H9 (cell line): Measurements from ENCODE around the gene RGS14. TPM values are rescaled to one million over a fixed set of nuclear protein-coding genes. Genes with fewer than 3 reads are reported as not detected.
A peak's percentile ranks its signal among the peaks of the same experiment; 100 is the strongest.

Experiments
- DNase-seq: peaks from one replicate; pipeline ENCODE4 v3.0.0-alpha.2; 2017
- H2AFZ ChIP-seq: one replicate; pipeline ENCODE4 v1.6.1; 2013; ENCODE audit warnings: mild to moderate bottlenecking, low read length, control low read depth, moderate library complexity
- H2AK5ac ChIP-seq: 2 replicates; pipeline ENCODE4 v1.6.1; 2013; ENCODE audit warnings: low read length, control low read depth, mixed read lengths; ENCODE audit not compliant: insufficient read length
- H2BK120ac ChIP-seq: one replicate; pipeline ENCODE4 v1.6.1; 2013; ENCODE audit warnings: low read depth, mild to moderate bottlenecking, low read length, control low read depth, inconsistent platforms; ENCODE audit not compliant: poor library complexity, severe bottlenecking
- H2BK12ac ChIP-seq: 2 replicates; pipeline ENCODE4 v1.6.1; 2013; ENCODE audit warnings: low read length, control low read depth, mixed read lengths, low read depth; ENCODE audit not compliant: insufficient read length
- H2BK15ac ChIP-seq: 2 replicates; pipeline ENCODE4 v1.6.1; 2013; ENCODE audit warnings: low read depth, low read length, control low read depth
- H2BK20ac ChIP-seq: one replicate; pipeline ENCODE4 v1.6.1; 2013; ENCODE audit warnings: low read depth, mild to moderate bottlenecking, low read length, control low read depth, inconsistent platforms; ENCODE audit not compliant: poor library complexity, severe bottlenecking
- H2BK5ac ChIP-seq: 2 replicates; pipeline ENCODE4 v1.6.1; 2013; ENCODE audit warnings: low read length, control low read depth, mixed read lengths; ENCODE audit not compliant: insufficient read length
- H3K14ac ChIP-seq: 2 replicates; pipeline ENCODE4 v1.6.1; 2013; ENCODE audit warnings: low read length, control low read depth; ENCODE audit not compliant: insufficient read depth
- H3K18ac ChIP-seq: 2 replicates; pipeline ENCODE4 v1.6.1; 2013; ENCODE audit warnings: low read depth, mild to moderate bottlenecking, mixed read lengths, low read length, control low read depth; ENCODE audit not compliant: insufficient read length
- H3K23ac ChIP-seq: 2 replicates; pipeline ENCODE4 v1.6.1; 2013; ENCODE audit warnings: low read length, control low read depth, mixed read lengths, low read depth; ENCODE audit not compliant: insufficient read length
- H3K23me2 ChIP-seq: 2 replicates; pipeline ENCODE4 v1.6.1; 2013; ENCODE audit warnings: low read depth, mild to moderate bottlenecking, mixed read lengths, low read length, control low read depth; ENCODE audit not compliant: insufficient read length, poor library complexity, severe bottlenecking
- H3K27ac ChIP-seq: 2 replicates; pipeline ENCODE4 v1.5.1; 2013; ENCODE audit warnings: low read length, control low read depth, mixed read lengths, low read depth; ENCODE audit not compliant: insufficient read length
- H3K27me3 ChIP-seq: 2 replicates; pipeline ENCODE4 v1.6.1; 2013; ENCODE audit warnings: low read length, control low read depth, inconsistent platforms; ENCODE audit not compliant: insufficient read depth
- H3K4ac ChIP-seq: 2 replicates; pipeline ENCODE4 v1.6.1; 2013; ENCODE audit warnings: low read depth, mild to moderate bottlenecking, control low read depth, inconsistent platforms, low read length, moderate library complexity
- H3K4me1 ChIP-seq: 2 replicates; pipeline ENCODE4 v1.6.1; 2013; ENCODE audit warnings: low read length, control low read depth, inconsistent platforms; ENCODE audit not compliant: insufficient read depth
- H3K4me2 ChIP-seq: 2 replicates; pipeline ENCODE4 v1.6.1; 2013; ENCODE audit warnings: low read length, control low read depth, mixed read lengths; ENCODE audit not compliant: insufficient read length, insufficient read depth
- H3K56ac ChIP-seq: 2 replicates; pipeline ENCODE4 v1.6.1; 2013; ENCODE audit warnings: low read depth, mild to moderate bottlenecking, mixed read lengths, low read length, control low read depth; ENCODE audit not compliant: insufficient read length
- H3K79me1 ChIP-seq: 2 replicates; pipeline ENCODE4 v1.6.1; 2013; ENCODE audit warnings: low read depth, mild to moderate bottlenecking, moderate library complexity, low read length, control low read depth, inconsistent platforms; ENCODE audit not compliant: insufficient read depth, poor library complexity, severe bottlenecking
- H3K79me2 ChIP-seq: 2 replicates; pipeline ENCODE4 v1.6.1; 2013; ENCODE audit warnings: low read length, control low read depth, inconsistent platforms; ENCODE audit not compliant: insufficient read depth
- H3K9ac ChIP-seq: 2 replicates; pipeline ENCODE4 v1.6.1; 2013; ENCODE audit warnings: low read length, control low read depth, mixed read lengths; ENCODE audit not compliant: insufficient read length; ENCODE audit errors: extremely low read depth
- H3K9me3 ChIP-seq: one replicate; pipeline ENCODE4 v1.6.1; 2013; ENCODE audit warnings: low read depth, low read length, inconsistent platforms; ENCODE audit not compliant: control insufficient read depth
- H3T11ph ChIP-seq: one replicate; pipeline ENCODE4 v1.6.1; 2013; ENCODE audit warnings: mild to moderate bottlenecking, low read length, control low read depth, inconsistent platforms
- H4K20me1 ChIP-seq: one replicate; pipeline ENCODE4 v1.6.1; 2013; ENCODE audit not compliant: control insufficient read depth, insufficient read length, insufficient read depth
- H4K5ac ChIP-seq: 2 replicates; pipeline ENCODE4 v1.6.1; 2013; ENCODE audit warnings: low read depth, mild to moderate bottlenecking, mixed read lengths, low read length, control low read depth; ENCODE audit not compliant: insufficient read length
- H4K8ac ChIP-seq: replicated peaks from 2 replicates; pipeline ENCODE4 v1.6.1; 2013; ENCODE audit warnings: low read length, control low read depth, mixed read lengths, low read depth; ENCODE audit not compliant: insufficient read length
- H4K91ac ChIP-seq: 2 replicates; pipeline ENCODE4 v1.6.1; 2013; ENCODE audit warnings: low read depth, mild to moderate bottlenecking, moderate library complexity, mixed read lengths, low read length, control low read depth; ENCODE audit not compliant: insufficient read length
- H3K27ac Mint-ChIP-seq, 3 experiments: 2 replicates in 2 of 3; 3 replicates in 1 of 3; pipeline ENCODE4 v1.8.0; 2020 to 2021; ENCODE audit warnings: mixed read lengths in 3 of 3, mild to moderate bottlenecking in 1 of 3, moderate library complexity in 1 of 3
- H3K27me3 Mint-ChIP-seq: 2 replicates; pipeline ENCODE4 v1.8.0; 2021; ENCODE audit warnings: low read depth, mild to moderate bottlenecking, moderate library complexity, mixed read lengths
- H3K36me3 Mint-ChIP-seq, 3 experiments: 2 replicates in 2 of 3; 3 replicates in 1 of 3; pipeline ENCODE4 v1.8.0; 2020 to 2021; ENCODE audit warnings: low read depth in 3 of 3, mixed read lengths in 3 of 3; ENCODE audit not compliant: insufficient read depth in 1 of 3
- H3K4me1 Mint-ChIP-seq, 2 experiments: 2 replicates each; pipeline ENCODE4 v1.8.0; 2020; ENCODE audit warnings: mixed read lengths in 2 of 2
- H3K4me3 Mint-ChIP-seq, 2 experiments: 2 replicates in 1 of 2; 3 replicates in 1 of 2; pipeline ENCODE4 v1.8.0; 2020 to 2021; ENCODE audit warnings: mild to moderate bottlenecking in 2 of 2, mixed read lengths in 2 of 2, moderate library complexity in 1 of 2
- H3K9me3 Mint-ChIP-seq, 2 experiments: 2 replicates in 1 of 2; 3 replicates in 1 of 2; pipeline ENCODE4 v1.8.0; 2020; ENCODE audit warnings: mild to moderate bottlenecking in 2 of 2, mixed read lengths in 2 of 2, moderate library complexity in 1 of 2
- CTCF ChIP-seq: fragments of 200-600 bp; sonication (generic); conservative IDR thresholded peaks from 3 replicates; pipeline ENCODE4 v1.8.0; 2021; ENCODE audit warnings: antibody characterized with exemption, mild to moderate bottlenecking
- WGBS: extraction: QIAGEN DNeasy Blood & Tissue Kit; methylation state at CpG from one replicate; pipeline ENCODE4 v1.1.7; 2013; ENCODE audit warnings: missing lambda C conversion rate, low lambda C conversion rate, mixed read lengths; ENCODE audit not compliant: insufficient read length; ENCODE audit errors: extremely low coverage; 5-methylcytosine and 5-hydroxymethylcytosine counted together
- total RNA-seq: library from RNA; stranded (reverse); gene quantifications from 2 replicates; pipeline ENCODE4 v1.2.1, GENCODE V29; 2021

Gene RGS14
- total RNA-seq, 1 experiment from 2014 or later, result 12.3 TPM

GRCh38 chr5:177363565-177363964, 5.8 kb downstream of the RGS14 start:
- no peak overlapping the region for H3K27ac Mint-ChIP-seq
- TF ChIP-seq CTCF, result no peak
- no peak overlapping the region for H2BK120ac ChIP-seq
- H3K27ac ChIP-seq, result no peak overlapping the region
- H2BK20ac ChIP-seq, result no peak overlapping the region
- H3K23ac ChIP-seq, result no peak overlapping the region
- H4K5ac ChIP-seq, result no peak overlapping the region
- no peaks in the 10 kb centered on the region for H3K79me2 ChIP-seq
- no peak overlapping the region for H2AFZ ChIP-seq
- H3K9me3 Mint-ChIP-seq, result no peaks in the 10 kb centered on the region
- no peak overlapping the region for H4K8ac ChIP-seq
- DNase-seq, result no peak
- H2BK12ac ChIP-seq, result no peak overlapping the region
- no peak overlapping the region for H3K9ac ChIP-seq
- no peak overlapping the region for H3T11ph ChIP-seq
- H3K79me1 ChIP-seq, result no peaks in the 10 kb centered on the region
- H3K4me1 Mint-ChIP-seq, result peaks cover 28 to 48% of the 10 kb centered on the region in 2 experiments
- H3K23me2 ChIP-seq, result peaks cover 10% of the 10 kb centered on the region
- H3K4me1 ChIP-seq, result peaks cover 11% of the 10 kb centered on the region; the same call in 1 of the 2 replicates
- no CpG with 5 or more reads among the region's 10 CpGs for WGBS
- peaks cover 40% of the 10 kb centered on the region for H3K27me3 Mint-ChIP-seq
- no peak overlapping the region for H3K4ac ChIP-seq
- no peak overlapping the region for H2AK5ac ChIP-seq
- no peaks in the 10 kb centered on the region for H3K9me3 ChIP-seq
- peak overlapping the region; percentile 37 for H3K4me2 ChIP-seq
- peaks cover 3 to 4% (median 4%) of the 10 kb centered on the region in 3 experiments; a peak in 5 of 7 replicates for H3K36me3 Mint-ChIP-seq
- H3K27me3 ChIP-seq, result no peaks in the 10 kb centered on the region; the same call in 1 of the 2 replicates
- H2BK15ac ChIP-seq, result no peak overlapping the region
- H2BK5ac ChIP-seq, result no peak overlapping the region
- no peaks in the 10 kb centered on the region for H4K20me1 ChIP-seq
- H4K91ac ChIP-seq, result no peak overlapping the region
- no peak overlapping the region for H3K56ac ChIP-seq
- peak overlapping the region; percentile 71 to 81; a peak in 4 of 5 replicates for H3K4me3 Mint-ChIP-seq
- H3K14ac ChIP-seq, result no peak overlapping the region
- no peak overlapping the region for H3K18ac ChIP-seq
